K562 (cell line): Measurements from ENCODE around the gene FAM200B. TPM values are rescaled to one million over a fixed set of nuclear protein-coding genes. Genes with fewer than 3 reads are reported as not detected.

Source experiments
- E2F3 ChIP-seq: fragments of 250-450 bp; sonication (Bioruptor Pico); IDR thresholded peaks from 2 replicates; pipeline ENCODE4 v1.4.0; 2020; ENCODE audit warnings: mild to moderate bottlenecking
- ETV1 ChIP-seq: fragments of 450-650 bp; conservative IDR thresholded peaks from 2 replicates; pipeline ENCODE4 v1.6.1; 2016; ENCODE audit warnings: missing genetic modification characterization, control low read depth, low read depth, missing compliant biosample characterization
- HNRNPLL ChIP-seq: fragments of 200-400 bp; formaldehyde crosslinking; IDR thresholded peaks from 2 replicates; pipeline ENCODE4 v1.6.1; 2017; ENCODE audit warnings: low read length, low read depth, mild to moderate bottlenecking; ENCODE audit not compliant: poor library complexity, severe bottlenecking
- IRF2 ChIP-seq: sonication (generic); formaldehyde crosslinking; IDR thresholded peaks from 2 replicates; pipeline ENCODE4 v1.8.1; 2022; ENCODE audit warnings: mild to moderate bottlenecking, missing genetic modification reagents
- RBM22 ChIP-seq: fragments of 200-400 bp; formaldehyde crosslinking; IDR thresholded peaks from 2 replicates; pipeline ENCODE4 v1.6.1; 2018; ENCODE audit warnings: low read length, low read depth; ENCODE audit not compliant: poor library complexity, severe bottlenecking
- SIN3B ChIP-seq: fragments of 450-650 bp; IDR thresholded peaks from 2 replicates; pipeline ENCODE4 v1.6.1; 2017; ENCODE audit warnings: low read depth, mild to moderate bottlenecking, moderate library complexity
- SRSF7 ChIP-seq: fragments of 200-400 bp; formaldehyde crosslinking; optimal IDR thresholded peaks from 2 replicates; pipeline ENCODE3; 2017; ENCODE audit warnings: mild to moderate bottlenecking, low read depth, low read length
- TAF1 ChIP-seq: IDR thresholded peaks from 2 replicates; pipeline ENCODE4 v1.6.1; 2011; ENCODE audit warnings: mild to moderate bottlenecking, low read length, moderate library complexity; ENCODE audit not compliant: insufficient read depth, control insufficient read depth, severe bottlenecking; ENCODE audit errors: extremely low read depth
- TGIF2 ChIP-seq: sonication (generic); formaldehyde crosslinking; IDR thresholded peaks from 2 replicates; pipeline ENCODE4 v1.8.1; 2022; ENCODE audit warnings: mild to moderate bottlenecking, missing genetic modification reagents, moderate library complexity
- ZBTB1 ChIP-seq: sonication (generic); formaldehyde crosslinking; IDR thresholded peaks from 2 replicates; pipeline ENCODE4 v1.8.1; 2023; ENCODE audit warnings: missing genetic modification reagents, low read depth, mild to moderate bottlenecking, borderline replicate concordance
- ZBTB7A ChIP-seq: IDR thresholded peaks from 2 replicates; pipeline ENCODE4 v1.6.1; 2011; ENCODE audit warnings: low read depth, mild to moderate bottlenecking, low read length, moderate library complexity, borderline replicate concordance; ENCODE audit not compliant: control insufficient read depth
- ZFX ChIP-seq: sonication (generic); formaldehyde crosslinking; IDR thresholded peaks from 2 replicates; pipeline ENCODE4 v1.8.0; 2022; ENCODE audit warnings: mild to moderate bottlenecking, missing genetic modification reagents, moderate library complexity
- polyA plus RNA-seq, 8 experiments: library from polyadenylated mRNA; depleted of rRNA in 4 of 8; stranded (reverse) in 5 of 8; unstranded in 3 of 8; fragments of >200 nt; fragmentation: Nextera tagmentation in 2 of 8; fragmentation: Illumina TruSeq in 1 of 8; extraction: Ambion mirVana in 2 of 8; extraction: Trizol in 1 of 8; gene quantifications; 2 replicates each; pipeline versions ENCODE4 v1.2.1 to v1.2.3, GENCODE V29; 2011 to 2014; ENCODE audit warnings: inconsistent platforms in 1 of 8, missing spikeins in 1 of 8
- total RNA-seq, 7 experiments: library from RNA; depleted of rRNA in 6 of 7; stranded (reverse); fragments of >200 nt in 6 of 7; fragmentation: Illumina TruSeq in 2 of 7; extraction: Trizol in 2 of 7; gene quantifications; 2 replicates each; pipeline versions ENCODE4 v1.2.1 to v1.2.3, GENCODE V29; 2011 to 2021; ENCODE audit warnings: low replicate concordance in 1 of 7
- TF ChIP-seq, protein P1 (sequence below), 2 experiments: IDR thresholded peaks; 2 replicates each; pipeline ENCODE4 v1.6.1; 2012; ENCODE audit warnings: improper control_type of control experiment in 2 of 2, low read depth in 2 of 2, low read length in 2 of 2, borderline replicate concordance in 1 of 2
- TF ChIP-seq, protein P2 (sequence below): sonication (generic); formaldehyde crosslinking; IDR thresholded peaks from 2 replicates; pipeline ENCODE4 v1.8.0; 2022; ENCODE audit warnings: missing genetic modification reagents, mild to moderate bottlenecking, moderate library complexity, borderline replicate concordance
- TF ChIP-seq, protein P3 (sequence below), 2 experiments: IDR thresholded peaks; 2 replicates each; pipeline ENCODE4 v1.6.1; 2011; ENCODE audit warnings: borderline replicate concordance in 1 of 2, control low read depth in 1 of 2, low read depth in 1 of 2, low read length in 1 of 2, mild to moderate bottlenecking in 1 of 2, mixed read lengths in 1 of 2, moderate library complexity in 1 of 2; ENCODE audit not compliant: insufficient read depth in 1 of 2, insufficient read length in 1 of 2, poor library complexity in 1 of 2, severe bottlenecking in 1 of 2; ENCODE audit errors: extremely low read depth in 1 of 2
- TF ChIP-seq, protein P4 (sequence below): conservative IDR thresholded peaks from 2 replicates; pipeline ENCODE4 v1.6.1; 2011; ENCODE audit warnings: low read depth, mild to moderate bottlenecking, low read length; ENCODE audit not compliant: control insufficient read depth
- TF ChIP-seq, protein P5 (sequence below): fragments of 250-450 bp; sonication (Bioruptor Pico); IDR thresholded peaks from 2 replicates; pipeline ENCODE4 v1.9.0; 2021; ENCODE audit warnings: mild to moderate bottlenecking, inconsistent platforms

FAM200B gene
- total and polyA plus RNA-seq, 9 of the 15 experiments (the other 6 are each of a cell fraction or from before 2014, with no cell fraction given): 17.4 to 48.0 (median 25.5) TPM

DNA sequence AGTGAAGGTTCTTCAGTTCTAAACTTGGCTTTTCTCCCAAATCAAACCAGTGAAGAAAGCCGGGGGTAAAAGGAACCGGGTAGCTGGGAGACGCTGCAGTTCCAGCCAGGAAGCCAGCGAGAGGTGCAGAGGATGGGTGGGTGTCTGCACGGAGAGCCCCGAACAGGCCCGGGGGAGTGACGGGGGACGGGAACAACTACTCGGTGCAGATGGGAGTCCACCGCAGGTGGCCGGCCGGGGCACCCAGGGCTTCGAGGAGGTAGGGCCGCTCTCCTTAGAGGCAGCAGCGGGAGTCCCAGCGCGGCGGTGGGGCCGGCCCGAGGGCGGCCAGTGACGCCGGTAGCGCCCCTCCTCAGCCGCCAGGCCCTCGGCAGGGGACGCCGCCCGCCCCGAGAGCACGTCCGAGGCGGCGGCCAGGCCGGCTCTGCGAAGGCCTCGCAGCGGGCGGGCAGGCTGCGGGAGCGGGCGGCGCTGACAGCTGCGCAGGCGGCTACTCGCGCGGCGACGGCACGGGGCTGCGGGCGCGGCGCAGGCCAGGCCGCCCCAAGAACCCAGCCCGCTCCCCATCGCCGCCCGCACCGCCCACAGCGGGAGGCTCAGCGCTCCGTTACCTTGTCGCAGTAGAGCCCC is 26.9 kb upstream of the FAM200B start (continued):
- TF ChIP-seq TAF1 (peak; percentile 4), ZBTB7A (0 out of 2 replicates have a peak, but pooled peaks have one; percentile 43), ETV1 (tag) (no peak), HNRNPLL (peak; percentile 43), E2F3 (0 out of 2 replicates have a peak, but pooled peaks have one; percentile 49), ZBTB1 (peak; percentile 83), IRF2 (CRISPR knock-in tag) (no peak), RBM22 (peak; percentile 42), ZFX (peak; percentile 11; the same call in 1 of the 2 replicates), SIN3B (0 out of 2 replicates have a peak, but pooled peaks have one; percentile 36), SRSF7 (no peak), TGIF2 (CRISPR knock-in tag) (no peak)
- TF ChIP-seq, protein P1, sequence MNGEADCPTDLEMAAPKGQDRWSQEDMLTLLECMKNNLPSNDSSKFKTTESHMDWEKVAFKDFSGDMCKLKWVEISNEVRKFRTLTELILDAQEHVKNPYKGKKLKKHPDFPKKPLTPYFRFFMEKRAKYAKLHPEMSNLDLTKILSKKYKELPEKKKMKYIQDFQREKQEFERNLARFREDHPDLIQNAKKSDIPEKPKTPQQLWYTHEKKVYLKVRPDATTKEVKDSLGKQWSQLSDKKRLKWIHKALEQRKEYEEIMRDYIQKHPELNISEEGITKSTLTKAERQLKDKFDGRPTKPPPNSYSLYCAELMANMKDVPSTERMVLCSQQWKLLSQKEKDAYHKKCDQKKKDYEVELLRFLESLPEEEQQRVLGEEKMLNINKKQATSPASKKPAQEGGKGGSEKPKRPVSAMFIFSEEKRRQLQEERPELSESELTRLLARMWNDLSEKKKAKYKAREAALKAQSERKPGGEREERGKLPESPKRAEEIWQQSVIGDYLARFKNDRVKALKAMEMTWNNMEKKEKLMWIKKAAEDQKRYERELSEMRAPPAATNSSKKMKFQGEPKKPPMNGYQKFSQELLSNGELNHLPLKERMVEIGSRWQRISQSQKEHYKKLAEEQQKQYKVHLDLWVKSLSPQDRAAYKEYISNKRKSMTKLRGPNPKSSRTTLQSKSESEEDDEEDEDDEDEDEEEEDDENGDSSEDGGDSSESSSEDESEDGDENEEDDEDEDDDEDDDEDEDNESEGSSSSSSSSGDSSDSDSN (IDR thresholded peaks at IDR 0.05; ENCODE audit: borderline replicate concordance in 1 of 2, low read depth in 2 of 2, low read length in 2 of 2): peak in 1 of 2 experiments; percentile 74; a peak in 2 of 4 replicates
- TF ChIP-seq, protein P2, sequence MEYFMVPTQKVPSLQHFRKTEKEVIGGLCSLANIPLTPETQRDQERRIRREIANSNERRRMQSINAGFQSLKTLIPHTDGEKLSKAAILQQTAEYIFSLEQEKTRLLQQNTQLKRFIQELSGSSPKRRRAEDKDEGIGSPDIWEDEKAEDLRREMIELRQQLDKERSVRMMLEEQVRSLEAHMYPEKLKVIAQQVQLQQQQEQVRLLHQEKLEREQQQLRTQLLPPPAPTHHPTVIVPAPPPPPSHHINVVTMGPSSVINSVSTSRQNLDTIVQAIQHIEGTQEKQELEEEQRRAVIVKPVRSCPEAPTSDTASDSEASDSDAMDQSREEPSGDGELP: 0 out of 2 replicates have a peak, but pooled peaks have one; percentile 32
- TF ChIP-seq, protein P3, sequence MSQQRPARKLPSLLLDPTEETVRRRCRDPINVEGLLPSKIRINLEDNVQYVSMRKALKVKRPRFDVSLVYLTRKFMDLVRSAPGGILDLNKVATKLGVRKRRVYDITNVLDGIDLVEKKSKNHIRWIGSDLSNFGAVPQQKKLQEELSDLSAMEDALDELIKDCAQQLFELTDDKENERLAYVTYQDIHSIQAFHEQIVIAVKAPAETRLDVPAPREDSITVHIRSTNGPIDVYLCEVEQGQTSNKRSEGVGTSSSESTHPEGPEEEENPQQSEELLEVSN (IDR thresholded peaks at IDR 0.05; ENCODE audit: borderline replicate concordance in 1 of 2, extremely low read depth in 1 of 2, insufficient read depth in 1 of 2, insufficient read length in 1 of 2, low read depth in 1 of 2, low read length in 1 of 2, poor library complexity in 1 of 2, severe bottlenecking in 1 of 2): peak in 1 of 2 experiments; percentile 57
- TF ChIP-seq, protein P4, sequence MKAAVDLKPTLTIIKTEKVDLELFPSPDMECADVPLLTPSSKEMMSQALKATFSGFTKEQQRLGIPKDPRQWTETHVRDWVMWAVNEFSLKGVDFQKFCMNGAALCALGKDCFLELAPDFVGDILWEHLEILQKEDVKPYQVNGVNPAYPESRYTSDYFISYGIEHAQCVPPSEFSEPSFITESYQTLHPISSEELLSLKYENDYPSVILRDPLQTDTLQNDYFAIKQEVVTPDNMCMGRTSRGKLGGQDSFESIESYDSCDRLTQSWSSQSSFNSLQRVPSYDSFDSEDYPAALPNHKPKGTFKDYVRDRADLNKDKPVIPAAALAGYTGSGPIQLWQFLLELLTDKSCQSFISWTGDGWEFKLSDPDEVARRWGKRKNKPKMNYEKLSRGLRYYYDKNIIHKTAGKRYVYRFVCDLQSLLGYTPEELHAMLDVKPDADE: 0 out of 2 replicates have a peak, but pooled peaks have one; percentile 25
- TF ChIP-seq, protein P5, sequence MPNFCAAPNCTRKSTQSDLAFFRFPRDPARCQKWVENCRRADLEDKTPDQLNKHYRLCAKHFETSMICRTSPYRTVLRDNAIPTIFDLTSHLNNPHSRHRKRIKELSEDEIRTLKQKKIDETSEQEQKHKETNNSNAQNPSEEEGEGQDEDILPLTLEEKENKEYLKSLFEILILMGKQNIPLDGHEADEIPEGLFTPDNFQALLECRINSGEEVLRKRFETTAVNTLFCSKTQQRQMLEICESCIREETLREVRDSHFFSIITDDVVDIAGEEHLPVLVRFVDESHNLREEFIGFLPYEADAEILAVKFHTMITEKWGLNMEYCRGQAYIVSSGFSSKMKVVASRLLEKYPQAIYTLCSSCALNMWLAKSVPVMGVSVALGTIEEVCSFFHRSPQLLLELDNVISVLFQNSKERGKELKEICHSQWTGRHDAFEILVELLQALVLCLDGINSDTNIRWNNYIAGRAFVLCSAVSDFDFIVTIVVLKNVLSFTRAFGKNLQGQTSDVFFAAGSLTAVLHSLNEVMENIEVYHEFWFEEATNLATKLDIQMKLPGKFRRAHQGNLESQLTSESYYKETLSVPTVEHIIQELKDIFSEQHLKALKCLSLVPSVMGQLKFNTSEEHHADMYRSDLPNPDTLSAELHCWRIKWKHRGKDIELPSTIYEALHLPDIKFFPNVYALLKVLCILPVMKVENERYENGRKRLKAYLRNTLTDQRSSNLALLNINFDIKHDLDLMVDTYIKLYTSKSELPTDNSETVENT (CRISPR knock-in tag): 0 out of 2 replicates have a peak, but pooled peaks have one; percentile 25
